H1 (cell line): Measurements from ENCODE around the gene MEGF9. TPM values are rescaled to one million over a fixed set of nuclear protein-coding genes. Genes with fewer than 3 reads are reported as not detected.

ENCODE experiments used
- CHD1 ChIP-seq: IDR thresholded peaks from 2 replicates; pipeline ENCODE4 v1.6.1; 2012; ENCODE audit warnings: low read depth, low read length, improper control_type of control experiment
- CREB1 ChIP-seq: IDR thresholded peaks from 2 replicates; pipeline ENCODE4 v1.6.1; 2012; ENCODE audit warnings: inconsistent platforms
- FOSL1 ChIP-seq: IDR thresholded peaks from 2 replicates; pipeline ENCODE4 v1.6.1; 2011; ENCODE audit warnings: mild to moderate bottlenecking, low read depth, low read length, moderate library complexity; ENCODE audit not compliant: insufficient read depth
- JUND ChIP-seq: IDR thresholded peaks from 2 replicates; pipeline ENCODE4 v1.6.1; 2011; ENCODE audit warnings: mild to moderate bottlenecking, improper control_type of control experiment, low read length
- MAX ChIP-seq: IDR thresholded peaks from 2 replicates; pipeline ENCODE4 v1.6.1; 2012; ENCODE audit warnings: inconsistent platforms
- polyA plus RNA-seq, 7 experiments: library from polyadenylated mRNA; depleted of rRNA in 3 of 7; stranded (reverse) in 5 of 7; unstranded in 2 of 7; fragments of >200 nt in 5 of 7; fragments of 200-250 nt in 2 of 7; gene quantifications; 1 replicate in 5 of 7; 2 replicates in 1 of 7; 4 replicates in 1 of 7; pipeline versions ENCODE4 v1.2.1 to v1.2.3, GENCODE V29; 2011 to 2013; ENCODE audit warnings: missing spikeins in 2 of 7, mixed read lengths in 2 of 7
- total RNA-seq: library from RNA; stranded (reverse); fragmentation: NEBNext Ultra II Directional; extraction: Animal tissue kit (Norgen Biotek cat#: 25700); gene quantifications from 2 replicates; pipeline ENCODE4 v1.2.1, GENCODE V29; 2021

MEGF9 gene
- total and polyA plus RNA-seq, 2 of the 8 experiments (the other 6 are each of a cell fraction or from before 2014, with no cell fraction given): 0.45 to 1.8 TPM

GRCh38 chr9:120622790-120623189 is 91.5 kb downstream of the MEGF9 start (continued):
- TF ChIP-seq JUND: no peak
- no peak for TF ChIP-seq MAX
- no peak for TF ChIP-seq FOSL1
- no peak for TF ChIP-seq CHD1
- no peak for TF ChIP-seq CREB1
